Fibroblast of skin of scalp (primary cell): ENCODE measurements around the gene CFAP99.

Source experiments
- DNase-seq: peaks from one replicate; pipeline ENCODE4 v3.0.0-alpha.2; 2013

CFAP99 gene

DNA sequence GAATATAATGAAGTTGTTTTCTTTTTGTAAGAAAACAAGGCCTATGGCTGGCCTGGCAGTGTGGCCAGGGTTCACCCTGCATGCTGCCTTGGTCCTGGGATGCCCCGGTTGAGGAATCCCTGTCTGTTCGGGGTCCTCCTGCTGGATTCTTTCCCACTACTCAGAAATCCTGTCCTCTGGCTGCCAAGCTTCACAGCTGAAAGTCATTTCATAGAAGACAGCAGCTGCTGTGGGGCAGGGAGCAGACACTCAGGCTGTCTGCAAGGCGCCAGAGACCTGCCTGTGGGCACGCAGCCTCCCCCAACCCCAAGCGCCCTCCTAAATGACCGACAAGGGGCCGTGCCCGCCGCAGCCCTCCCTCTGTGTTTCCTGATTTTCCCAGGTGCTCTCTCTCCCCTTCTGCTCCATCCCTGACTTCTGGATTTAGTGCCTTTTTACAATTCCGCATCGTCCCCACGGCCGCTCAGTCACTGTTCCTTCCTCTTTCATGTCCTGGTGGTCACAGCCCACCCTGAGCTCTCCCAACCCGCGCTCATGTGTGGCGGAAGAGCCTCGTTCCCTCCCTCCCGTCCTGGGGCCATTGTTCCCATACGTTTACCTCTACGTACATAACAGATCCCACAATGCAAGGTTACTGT is 27.9 kb upstream of the CFAP99 start:
- no peak for DNase-seq

DNA sequence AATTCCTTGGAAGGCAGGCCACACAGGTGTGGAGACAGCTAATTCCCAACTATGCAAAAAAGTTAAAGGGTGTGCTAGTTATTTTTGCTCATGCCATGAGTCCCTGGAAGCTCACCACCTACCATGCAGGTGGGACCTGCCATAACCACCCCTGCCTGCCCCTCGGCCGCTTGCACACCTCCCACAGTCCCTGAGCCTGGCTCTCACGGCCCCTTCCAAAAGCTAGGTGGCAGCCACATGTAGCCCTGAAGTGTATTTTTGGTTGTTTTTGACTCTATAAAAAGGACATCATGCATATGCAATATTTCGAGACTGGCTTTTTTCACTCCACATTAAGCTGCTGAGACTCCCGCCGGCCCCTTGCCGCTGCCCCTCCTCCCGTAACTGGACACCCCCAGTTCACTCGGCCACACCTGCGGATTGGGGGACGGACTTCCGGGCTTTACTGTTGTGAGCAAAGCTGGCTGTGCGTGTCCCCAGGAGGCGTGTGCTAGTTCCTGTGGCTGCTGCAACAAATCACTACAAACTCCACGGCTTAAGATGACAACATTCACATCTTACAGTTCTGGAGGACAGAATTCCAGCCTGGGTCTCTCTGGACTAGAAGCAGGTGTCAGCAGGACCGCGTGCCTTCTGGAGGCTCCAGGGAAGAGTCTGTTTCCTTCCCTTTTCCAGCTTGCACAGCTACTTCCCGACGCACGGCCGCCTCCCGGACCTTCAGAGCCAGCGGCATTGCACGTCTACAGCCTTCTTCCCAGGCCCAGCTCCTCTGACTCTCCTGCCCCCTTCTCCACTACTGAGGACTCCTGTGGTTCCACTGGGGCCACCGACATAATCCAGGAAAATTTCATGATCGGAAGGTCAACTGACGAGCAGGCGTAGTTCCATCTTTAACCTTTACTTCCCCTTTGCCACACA is 25.1 kb upstream of the CFAP99 start:
- no peak for DNase-seq

DNA sequence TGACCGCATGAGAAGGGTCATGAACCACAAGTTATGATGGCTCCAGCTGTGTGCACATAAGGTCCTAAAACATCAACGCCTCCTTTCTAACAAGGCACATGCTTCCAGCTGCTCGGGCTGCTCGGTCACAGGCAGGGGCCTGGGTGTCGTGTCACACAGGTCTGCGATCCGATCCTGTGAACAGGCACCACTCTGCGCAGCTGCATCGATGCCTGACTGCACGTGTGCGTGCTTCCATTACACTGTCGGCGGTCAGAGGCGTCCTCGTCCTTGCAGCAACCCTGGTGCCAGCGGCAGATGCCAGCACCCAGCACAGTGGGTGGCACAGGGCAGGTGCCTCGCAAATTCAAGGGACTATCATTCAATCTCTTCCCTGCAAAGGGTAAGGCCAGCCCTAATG is 24.2 kb upstream of the CFAP99 start:
- DNase-seq = no peak

DNA sequence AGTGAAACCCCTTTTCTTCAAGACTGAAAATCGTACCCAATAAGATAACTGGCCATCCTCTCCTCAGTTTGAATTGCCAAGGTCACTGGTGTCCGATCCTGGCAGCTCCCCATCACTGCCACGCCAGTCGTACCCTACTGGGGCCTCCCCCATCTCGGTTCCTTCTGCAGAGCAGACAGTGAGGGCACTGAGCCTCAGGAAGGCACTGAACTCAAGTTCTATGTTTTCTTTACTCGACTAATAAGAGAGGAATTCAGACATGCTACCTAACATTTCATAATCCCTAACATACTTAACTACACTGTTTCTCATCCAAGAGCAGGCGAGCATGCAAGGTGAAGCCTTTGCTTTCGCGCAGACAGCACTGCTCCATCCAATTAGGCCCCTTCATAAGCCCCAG is 23.7 kb upstream of the CFAP99 start:
- DNase-seq = peak; percentile 9

DNA sequence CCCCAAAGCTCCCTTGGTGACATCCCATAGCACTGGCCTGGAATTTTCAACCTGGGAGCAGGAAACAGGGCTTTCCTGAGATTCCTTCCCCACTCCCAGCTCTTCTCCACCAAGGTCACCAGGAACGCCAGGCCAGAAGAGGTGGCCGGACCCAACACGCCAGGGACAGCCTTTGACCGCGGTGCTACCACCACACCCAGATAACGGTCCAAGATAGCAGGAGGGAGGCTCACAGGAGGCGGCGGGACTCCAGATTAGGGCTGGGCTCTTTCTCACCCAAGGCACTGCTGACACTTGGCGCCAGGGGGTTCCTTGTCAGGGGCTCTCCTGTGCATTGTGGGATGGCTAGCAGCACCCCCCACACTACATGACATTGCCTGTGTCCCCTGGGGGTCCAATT is 23.2 kb upstream of the CFAP99 start:
- no peak for DNase-seq

DNA sequence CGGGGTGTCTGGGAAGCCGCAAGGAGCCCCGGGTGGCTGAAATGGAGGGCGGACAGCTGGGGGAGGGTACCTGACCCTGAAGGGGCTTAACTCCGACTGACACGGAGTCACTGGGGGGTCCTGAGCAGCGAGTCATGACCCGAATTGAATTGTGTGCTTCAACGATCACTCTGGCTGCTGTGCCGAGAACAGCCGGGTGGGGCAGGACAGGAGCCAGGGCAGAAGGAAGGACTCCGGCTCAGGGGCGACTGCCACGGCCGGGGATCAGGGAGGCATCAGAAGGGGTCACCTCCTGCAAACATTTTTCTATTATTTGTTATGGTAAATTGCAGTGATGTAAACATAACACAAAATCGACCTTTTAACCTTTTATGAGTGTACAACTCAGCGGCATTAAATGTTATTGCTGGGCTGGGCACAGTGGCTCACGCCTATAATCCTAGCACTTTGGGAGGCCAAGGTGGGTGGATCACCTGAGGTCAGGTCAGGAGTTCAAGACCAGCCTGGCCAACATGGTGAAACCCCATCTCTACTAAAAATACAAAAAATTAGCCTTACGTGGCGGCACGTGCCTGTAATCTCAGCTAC is 21.9 kb upstream of the CFAP99 start:
- no peak for DNase-seq

DNA sequence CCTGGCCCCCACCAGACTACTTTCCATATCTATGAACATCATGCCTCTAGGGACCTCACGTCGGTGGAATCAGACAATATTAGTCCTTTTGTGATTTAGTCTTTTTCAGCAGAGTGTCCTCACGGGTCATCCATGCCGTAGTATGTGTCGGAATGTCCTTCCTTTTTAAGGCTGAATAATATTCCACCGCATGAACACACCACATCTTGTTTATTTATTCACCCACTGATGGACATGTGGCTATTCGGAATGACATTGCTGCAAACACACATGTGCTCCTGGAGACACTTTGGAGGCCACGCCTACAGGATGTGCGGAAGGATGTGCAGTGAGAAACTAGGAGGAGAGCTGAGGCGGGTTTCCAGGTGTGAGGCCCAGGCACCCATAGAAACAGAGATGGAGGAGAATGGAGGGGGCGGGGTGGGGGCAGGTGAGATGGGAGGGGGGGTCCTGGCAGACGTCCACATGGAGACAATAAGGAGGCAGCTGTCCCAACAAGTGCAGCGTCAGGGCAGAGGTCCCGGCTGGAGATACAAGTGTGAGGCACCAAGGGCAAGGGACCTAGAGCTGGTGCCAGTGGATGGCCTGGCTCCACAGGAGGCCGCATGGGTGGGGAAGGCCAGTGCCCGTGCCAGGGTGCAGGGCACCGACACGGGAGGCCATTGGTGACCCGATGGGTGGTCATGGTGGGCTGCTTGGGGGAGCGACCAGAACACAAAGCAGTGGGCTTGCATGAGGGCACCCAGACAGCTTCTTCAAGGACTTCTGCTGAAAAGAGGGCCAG is 21.0 kb upstream of the CFAP99 start:
- DNase-seq = no peak

DNA sequence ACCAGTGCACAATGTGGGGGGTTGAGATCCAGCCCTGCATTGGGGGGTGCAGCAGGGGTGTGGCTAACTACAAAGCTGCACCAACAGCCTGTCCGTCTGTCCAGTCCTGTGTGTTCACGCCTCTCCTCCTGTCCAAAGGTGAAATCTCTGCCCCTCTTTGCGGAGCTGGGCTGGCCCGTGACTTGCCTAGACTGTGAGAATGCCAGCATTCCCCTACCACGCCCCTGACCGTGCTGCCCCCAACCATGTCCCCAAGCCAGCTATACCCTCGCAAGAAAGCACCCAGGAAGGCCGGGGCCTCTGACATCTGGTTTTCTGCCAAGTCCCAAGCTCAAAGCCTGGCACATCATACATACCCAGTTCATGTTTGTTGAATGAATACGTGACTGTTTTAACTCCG is 19.5 kb upstream of the CFAP99 start:
- DNase-seq = no peak

DNA sequence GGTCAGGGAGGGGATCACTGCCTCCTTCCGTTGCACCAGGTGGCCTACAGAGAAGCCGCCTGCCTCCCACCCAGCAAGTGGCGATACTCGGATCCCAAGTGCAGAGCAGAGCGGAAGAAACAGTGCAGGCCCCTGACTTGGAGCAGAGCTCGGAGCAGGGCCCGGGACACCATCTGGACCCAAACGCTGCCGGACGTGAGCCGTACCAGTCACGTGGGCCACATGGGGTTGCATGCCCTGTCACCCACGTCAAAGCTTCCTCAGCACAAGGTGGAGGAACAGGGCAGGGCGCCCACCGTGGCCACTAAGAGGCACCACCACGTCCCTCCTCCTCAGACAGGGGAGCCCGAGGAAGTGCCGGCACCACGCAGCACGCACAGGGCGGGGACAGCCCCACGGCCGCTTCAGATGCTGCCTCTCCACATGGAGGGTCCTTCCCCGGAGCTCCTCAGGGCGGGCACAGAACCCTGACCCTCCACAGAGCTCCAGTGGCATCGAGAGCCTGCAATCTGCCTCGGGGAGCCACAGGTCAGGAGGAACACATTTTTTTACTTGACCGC is 19.0 kb upstream of the CFAP99 start:
- no peak for DNase-seq

DNA sequence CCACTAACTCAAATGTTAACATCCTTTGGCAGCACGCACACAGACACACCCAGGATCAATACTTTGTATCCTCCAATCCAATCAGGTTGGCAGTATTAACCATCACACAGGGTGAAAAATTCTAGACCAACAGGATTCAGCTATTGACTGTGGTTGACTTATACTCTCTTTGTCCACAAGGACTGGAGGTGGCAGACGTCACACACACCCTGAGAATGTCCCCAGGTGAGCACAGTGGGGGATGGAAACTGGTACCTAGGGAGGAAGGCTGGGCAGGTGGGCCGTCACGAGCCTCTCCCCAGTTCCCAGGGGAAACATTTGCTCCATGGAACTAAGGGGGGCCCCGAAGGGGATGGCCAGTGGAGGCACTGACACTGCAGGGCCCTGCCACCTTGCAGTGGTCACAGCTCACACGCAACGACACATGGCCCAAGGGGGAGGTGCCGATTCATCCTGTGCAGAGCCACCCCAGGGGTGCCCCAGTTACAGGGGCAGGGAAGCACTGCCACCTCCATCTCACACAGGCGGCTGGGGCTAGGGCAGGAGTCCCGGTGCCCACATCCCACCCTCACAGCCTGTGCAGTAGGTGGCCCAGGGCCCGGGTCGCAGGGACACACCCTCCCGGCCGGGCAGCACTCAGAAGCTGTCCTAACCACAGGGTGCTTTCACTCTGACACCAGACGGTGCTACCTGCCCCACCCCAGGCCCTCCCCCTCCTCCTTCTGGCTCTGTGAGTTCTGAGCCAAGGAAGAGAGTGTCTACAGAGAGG is 17.7 kb upstream of the CFAP99 start:
- DNase-seq = no peak

DNA sequence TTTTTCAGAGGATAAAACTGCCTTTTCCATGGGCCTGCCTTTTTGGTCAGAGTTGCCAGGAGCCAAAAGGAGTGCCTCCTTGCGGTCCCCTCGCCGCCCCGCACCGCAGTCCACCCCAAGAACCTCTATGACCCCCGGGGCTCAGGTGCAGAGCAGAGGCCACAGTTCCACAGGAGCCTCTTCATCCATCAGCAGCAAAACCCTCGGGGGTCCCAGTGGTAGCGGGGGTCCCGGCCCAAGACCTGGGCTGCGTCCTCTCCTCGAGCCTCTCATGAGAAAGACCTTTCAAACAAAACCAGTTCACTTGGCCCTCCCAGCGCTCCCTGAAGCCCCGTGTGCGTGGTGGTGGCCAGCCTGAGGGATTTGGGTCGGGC is 17.2 kb upstream of the CFAP99 start:
- no peak for DNase-seq

DNA sequence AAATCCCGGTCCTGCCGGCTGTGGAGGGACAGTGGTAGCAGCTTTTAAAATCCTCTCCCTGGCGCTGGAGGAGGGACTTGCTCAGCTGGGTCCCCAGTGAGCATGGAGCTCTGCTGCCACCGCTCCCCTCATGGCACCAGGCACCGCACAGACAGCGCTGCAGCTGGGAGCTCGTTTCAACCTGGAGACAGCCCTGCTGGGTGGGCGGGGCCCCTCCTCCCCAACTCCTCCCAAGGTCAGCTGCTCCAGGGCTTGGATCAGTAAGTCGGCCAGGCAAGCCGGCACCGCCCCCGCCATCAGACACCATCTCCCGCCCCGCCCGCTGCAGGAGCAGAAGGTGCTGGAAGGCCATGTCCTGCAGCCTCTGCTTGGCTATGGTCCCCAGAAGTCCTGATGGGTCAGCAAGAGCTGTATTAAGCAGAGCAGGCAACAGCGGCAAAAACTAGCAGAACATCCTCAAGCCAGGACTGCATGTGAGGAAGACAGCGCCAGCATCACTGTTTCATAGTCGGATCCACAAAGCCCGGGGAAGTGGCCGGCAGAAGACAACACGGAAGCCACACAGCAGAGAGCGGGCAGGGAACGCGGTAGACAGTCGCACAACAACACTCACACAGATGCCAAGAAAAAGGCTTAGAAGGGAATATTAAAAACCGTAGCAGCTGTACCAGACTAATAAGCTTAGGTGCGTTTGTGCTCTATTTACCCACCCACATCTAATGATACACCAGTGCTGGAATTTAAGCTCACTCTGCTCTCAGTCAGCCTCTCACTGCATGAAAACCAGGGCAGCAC is 16.5 kb upstream of the CFAP99 start:
- DNase-seq = no peak

DNA sequence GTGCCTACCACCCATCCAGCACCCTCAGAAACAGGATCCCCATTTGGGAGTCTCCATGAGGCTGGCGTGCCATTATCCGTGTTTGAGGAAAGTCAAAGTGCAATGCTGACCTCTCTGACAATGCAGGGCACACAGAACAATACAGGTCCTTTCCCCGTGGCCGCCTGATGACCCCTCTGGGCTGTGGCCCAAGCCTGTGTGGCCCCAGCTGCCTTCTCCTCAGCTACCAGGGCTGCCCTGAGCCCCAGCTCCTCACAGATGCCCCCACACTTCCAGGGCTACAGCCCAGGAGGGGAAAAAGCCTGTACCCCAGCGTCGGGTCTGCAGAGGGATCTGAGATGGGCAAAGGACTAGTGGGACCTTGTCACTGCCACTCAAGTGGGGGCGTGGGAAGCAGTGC is 15.8 kb upstream of the CFAP99 start:
- no peak for DNase-seq

DNA sequence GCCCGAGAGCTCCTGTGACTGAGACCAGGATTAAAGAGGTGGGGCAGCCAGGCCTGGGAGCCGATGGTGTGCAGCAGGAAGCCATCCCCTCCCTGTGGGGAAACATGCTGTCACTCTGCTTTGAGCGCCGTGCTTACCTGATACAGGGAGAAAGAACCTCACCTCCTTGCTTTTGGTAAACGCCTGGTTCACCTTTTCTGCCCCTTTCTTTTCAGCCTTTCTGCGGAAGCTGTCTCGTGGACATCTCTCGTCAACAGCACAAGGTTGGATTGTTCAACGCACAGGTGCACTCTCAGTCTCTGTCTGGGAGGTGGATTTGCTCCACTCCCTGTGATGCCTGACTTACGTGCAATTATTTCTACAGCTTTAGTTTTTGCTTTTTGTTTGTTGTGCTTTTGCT is 12.3 kb upstream of the CFAP99 start:
- DNase-seq = no peak

DNA sequence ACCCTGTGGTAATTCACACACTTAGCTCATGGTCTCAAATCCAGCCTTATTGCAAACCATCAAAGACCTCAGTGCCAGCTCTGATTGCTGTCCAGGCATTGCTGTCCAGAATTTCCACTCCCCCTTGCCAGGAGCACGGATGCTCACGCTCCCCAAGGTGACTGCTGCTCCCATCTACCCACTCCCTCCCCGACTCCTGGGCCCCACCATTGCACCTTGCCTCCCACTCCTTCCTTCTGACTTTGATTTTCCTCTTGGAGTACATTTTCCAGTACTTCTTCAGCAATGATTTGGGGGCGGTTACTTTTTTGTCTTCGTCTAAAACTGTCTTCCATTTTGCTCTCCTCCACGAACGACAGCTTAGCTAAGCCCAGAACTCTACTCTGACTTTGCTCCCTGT is 11.8 kb upstream of the CFAP99 start:
- DNase-seq = no peak

DNA sequence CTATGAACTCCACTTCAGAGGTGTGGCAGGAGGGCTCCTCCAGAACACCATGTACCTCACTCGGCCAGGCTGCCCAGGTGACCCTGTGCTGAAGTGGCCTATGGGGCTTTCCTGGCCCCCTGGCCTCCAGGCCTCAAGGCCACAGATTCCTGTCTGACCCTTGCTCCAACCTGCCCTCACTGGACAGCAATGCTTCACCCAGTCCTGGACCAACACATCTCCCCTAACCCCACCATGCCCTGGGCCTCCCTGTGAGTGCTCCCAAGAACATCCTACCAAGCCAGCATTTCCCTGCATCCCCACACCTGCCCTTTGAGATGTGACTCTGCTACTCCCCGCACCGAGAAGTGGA is 10.8 kb upstream of the CFAP99 start:
- DNase-seq = no peak

DNA sequence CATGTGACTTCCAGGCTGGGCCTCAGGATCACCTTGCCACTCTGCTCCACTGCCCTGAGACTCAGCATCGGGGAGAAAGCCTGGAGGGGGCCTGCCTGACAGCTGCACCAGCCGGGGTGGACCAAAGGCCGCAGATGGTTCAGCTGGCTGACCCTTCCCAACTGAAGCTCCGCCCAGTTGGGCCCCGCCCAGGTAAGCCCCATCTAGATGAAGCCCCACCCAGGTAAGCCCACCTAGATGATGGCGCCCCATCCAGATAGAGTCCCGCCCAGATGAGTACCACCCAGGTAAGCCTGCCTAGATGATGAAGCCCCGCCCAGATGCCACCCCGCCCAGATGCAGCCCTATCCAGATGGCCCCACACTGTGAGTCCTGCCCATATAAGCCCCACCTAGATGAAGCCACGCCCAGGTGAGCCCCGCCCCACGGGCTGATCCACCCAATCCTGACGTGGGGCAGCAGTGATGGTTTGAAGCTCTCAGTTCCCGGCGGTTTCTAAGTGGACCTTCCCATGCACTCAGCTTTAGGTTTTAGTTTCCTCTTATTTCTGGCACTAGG is 10.3 kb upstream of the CFAP99 start:
- no peak for DNase-seq

DNA sequence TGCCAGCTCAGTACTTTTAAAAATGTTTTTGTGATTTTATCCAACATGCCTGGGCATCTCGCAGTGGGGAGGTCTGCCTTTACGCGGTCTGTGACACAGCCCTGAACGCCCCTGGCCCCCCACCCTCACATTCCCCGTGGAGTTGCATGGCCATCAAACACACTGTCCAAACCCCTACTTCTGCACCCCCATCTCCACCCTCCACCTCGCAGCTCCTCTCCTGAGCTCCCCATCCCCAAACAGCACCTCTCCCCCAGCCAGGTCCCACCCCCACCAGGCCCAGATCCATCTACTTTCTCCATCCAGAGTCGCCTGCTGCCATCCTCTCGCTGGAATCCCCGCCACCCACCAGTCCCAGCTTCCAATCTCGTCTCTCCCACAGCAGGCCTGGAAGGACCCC is 9.8 kb upstream of the CFAP99 start:
- DNase-seq = no peak

DNA sequence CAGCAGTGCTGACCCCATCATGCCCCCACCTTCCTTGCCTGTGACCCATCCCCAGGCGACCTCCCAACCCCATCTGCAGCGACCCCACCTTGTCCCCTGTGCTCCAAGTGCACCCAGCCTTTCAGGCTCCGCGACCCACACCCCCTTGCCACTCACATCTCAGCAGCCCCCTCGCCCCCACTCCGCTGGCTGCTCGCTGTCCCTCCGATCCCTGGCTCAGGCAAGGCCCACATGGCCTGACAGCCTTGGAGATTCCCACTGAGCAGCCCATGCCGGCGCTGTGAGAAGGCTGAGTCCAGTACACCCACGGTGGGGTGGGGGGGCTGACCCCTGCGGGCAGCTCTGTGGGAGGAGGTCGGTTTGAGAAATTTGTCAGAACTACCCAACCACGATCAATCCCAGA is 9.4 kb upstream of the CFAP99 start:
- DNase-seq = no peak

DNA sequence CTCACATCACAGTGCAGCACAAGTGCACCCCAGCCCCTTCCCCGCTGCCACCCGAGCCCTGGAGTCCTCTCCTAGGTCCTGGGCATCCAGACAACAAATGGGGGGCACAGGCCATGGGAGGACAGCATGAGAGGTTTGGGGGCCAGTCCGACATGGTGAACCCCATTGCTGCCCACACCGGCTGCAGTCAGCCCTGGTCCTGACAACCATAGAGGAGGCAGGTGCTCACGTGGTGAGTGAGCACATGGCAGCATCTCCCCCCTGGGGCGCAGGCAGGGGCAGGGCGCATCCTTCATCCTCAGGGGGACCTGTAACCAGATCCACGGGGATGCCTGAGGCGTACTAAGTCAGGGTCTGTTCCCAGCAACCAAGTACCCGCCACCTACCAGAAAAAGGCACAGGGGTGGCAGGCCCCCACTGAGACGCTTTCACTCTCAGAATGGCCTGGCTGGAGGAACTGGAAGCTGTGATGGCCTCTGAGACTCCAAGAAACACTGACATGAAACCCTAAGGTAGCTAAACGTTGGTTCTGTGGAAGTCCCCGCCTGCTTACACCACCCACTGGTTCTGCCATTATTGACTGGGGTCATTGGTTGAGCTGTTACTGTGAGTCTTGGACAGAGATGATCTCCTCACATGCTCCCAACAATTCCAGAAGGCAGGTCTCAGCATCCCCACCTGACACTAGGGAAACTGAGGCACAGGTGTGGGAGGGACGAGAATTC is 6.8 kb upstream of the CFAP99 start:
- DNase-seq = no peak
